DND-41 (cell line): Measurements from ENCODE around the gene ARIH2.

Experiments used
- EZH2 ChIP-seq: IDR thresholded peaks from 3 replicates; pipeline ENCODE4 v1.6.1; 2012; ENCODE audit warnings: borderline replicate concordance, low read depth, mild to moderate bottlenecking, moderate library complexity, low read length, inconsistent platforms; ENCODE audit not compliant: severe bottlenecking
- TF ChIP-seq, protein P1 (sequence below): IDR thresholded peaks from 2 replicates; pipeline ENCODE4 v1.5.1; 2012; ENCODE audit warnings: borderline replicate concordance, low read length, moderate library complexity, mild to moderate bottlenecking; ENCODE audit not compliant: poor library complexity, severe bottlenecking; ENCODE audit errors: extremely low read depth

DNA sequence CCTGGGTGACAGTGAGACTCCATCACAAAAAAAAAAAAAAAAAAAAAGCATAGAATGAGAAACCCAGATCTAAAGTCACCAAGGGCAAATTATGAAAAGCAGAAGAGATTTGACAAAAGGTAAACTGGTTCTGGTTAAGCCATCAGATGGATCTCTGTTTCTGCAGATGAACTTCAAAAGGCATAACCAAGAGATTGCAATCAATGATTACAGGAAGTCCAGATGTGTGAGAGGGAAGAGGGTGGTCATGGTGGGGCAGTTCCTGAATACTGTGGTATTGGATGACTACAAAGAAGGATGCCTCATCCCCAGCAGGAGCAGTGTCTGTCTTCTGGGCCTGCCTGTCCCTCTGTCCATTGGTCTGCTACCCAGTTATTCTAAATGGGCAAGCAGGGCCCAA lies 75.2 kb downstream of the ARIH2 start:
- TF ChIP-seq, protein P1, sequence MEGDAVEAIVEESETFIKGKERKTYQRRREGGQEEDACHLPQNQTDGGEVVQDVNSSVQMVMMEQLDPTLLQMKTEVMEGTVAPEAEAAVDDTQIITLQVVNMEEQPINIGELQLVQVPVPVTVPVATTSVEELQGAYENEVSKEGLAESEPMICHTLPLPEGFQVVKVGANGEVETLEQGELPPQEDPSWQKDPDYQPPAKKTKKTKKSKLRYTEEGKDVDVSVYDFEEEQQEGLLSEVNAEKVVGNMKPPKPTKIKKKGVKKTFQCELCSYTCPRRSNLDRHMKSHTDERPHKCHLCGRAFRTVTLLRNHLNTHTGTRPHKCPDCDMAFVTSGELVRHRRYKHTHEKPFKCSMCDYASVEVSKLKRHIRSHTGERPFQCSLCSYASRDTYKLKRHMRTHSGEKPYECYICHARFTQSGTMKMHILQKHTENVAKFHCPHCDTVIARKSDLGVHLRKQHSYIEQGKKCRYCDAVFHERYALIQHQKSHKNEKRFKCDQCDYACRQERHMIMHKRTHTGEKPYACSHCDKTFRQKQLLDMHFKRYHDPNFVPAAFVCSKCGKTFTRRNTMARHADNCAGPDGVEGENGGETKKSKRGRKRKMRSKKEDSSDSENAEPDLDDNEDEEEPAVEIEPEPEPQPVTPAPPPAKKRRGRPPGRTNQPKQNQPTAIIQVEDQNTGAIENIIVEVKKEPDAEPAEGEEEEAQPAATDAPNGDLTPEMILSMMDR: no peak
- no peak for TF ChIP-seq EZH2
